HepG2 (cell line): Measurements from ENCODE around the gene GALNT1. TPM values are rescaled to one million over a fixed set of nuclear protein-coding genes. Genes with fewer than 3 reads are reported as not detected.

Source experiments
- ATAC-seq: fragments of 200-7000 bp; cut with Tn5 transposase; 3 replicates; pipeline ENCODE4 v1.9.1; 2020; ENCODE audit warnings: mild to moderate bottlenecking, moderate library complexity
- BruUV-seq: library from RNA; stranded (reverse); fragments of 400-500 nt; replicated peaks from 2 replicates; lab custom pipeline; 2021; lab: Mats Ljungman, UMichigan
- CTCF ChIA-PET: fragments of 300-600 bp; formaldehyde crosslinking; extraction: SDS; loops from one replicate; lab custom pipeline; 2021; ENCODE audit warnings: low total read pairs, inconsistent platforms, low intra/inter-chr PET ratio; lab: Yijun Ruan, JAX
- POLR2A ChIA-PET: fragments of 350-600 bp; sonication (Branson Sonifier 250); formaldehyde crosslinking; loops from one replicate; lab custom pipeline; 2020; ENCODE audit warnings: antibody characterized with exemption, inconsistent platforms; lab: Yijun Ruan, JAX
- DNase-seq: peaks from one replicate; pipeline ENCODE4 v3.0.0-alpha.2; 2015; ENCODE audit warnings: low spot score
- FAIRE-seq: peaks from 3 replicates; lab custom pipeline; 2011; peaks lifted over from hg19 to GRCh38; lab: Jason Lieb, UNC
- H2AFZ ChIP-seq: one replicate; pipeline ENCODE4 v1.6.1; 2011; ENCODE audit warnings: low read length, inconsistent platforms
- H3K27ac ChIP-seq: fragments of 300-600 bp; 3 replicates; pipeline ENCODE4 v1.8.0; 2011; ENCODE audit warnings: mixed run types, mild to moderate bottlenecking, mixed read lengths, low read length, inconsistent platforms; ENCODE audit not compliant: insufficient read depth; ENCODE audit errors: extremely low read length
- H3K27me3 ChIP-seq, 2 experiments: fragments of 200-600 bp in 1 of 2; 2 replicates in 1 of 2; 3 replicates in 1 of 2; pipeline versions ENCODE4 v1.6.0 to v1.8.0; 2011; ENCODE audit warnings: low read length in 2 of 2, mild to moderate bottlenecking in 2 of 2, moderate library complexity in 2 of 2, inconsistent platforms in 1 of 2; ENCODE audit not compliant: insufficient read depth in 2 of 2, control insufficient read depth in 1 of 2
- H3K36me3 ChIP-seq, 2 experiments: fragments of 200-600 bp in 1 of 2; replicated peaks in 1 of 2; 2 replicates in 1 of 2; 3 replicates in 1 of 2; pipeline versions ENCODE4 v1.5.1 to v1.8.0; 2011; ENCODE audit warnings: low read length in 2 of 2, inconsistent platforms in 1 of 2; ENCODE audit not compliant: insufficient read depth in 2 of 2, control insufficient read depth in 1 of 2
- H3K4me1 ChIP-seq: 2 replicates; pipeline ENCODE4 v1.5.1; 2012; ENCODE audit warnings: low read length, inconsistent platforms; ENCODE audit not compliant: insufficient read depth
- H3K4me2 ChIP-seq: 2 replicates; pipeline ENCODE4 v1.6.0; 2011; ENCODE audit warnings: low read depth, low read length, inconsistent platforms
- H3K4me3 ChIP-seq, 3 experiments: fragments of 200-600 bp in 1 of 3; sonication (generic), shearing (Covaris generic) in 1 of 3; replicated peaks in 1 of 3; 2 replicates each; pipeline ENCODE4 v1.5.1; 2011 to 2016; ENCODE audit warnings: low read length in 3 of 3, inconsistent platforms in 2 of 3, low read depth in 2 of 3, mild to moderate bottlenecking in 2 of 3, control low read depth in 1 of 3, mixed read lengths in 1 of 3; ENCODE audit not compliant: insufficient read depth in 1 of 3
- H3K79me2 ChIP-seq: one replicate; pipeline ENCODE4 v1.6.1; 2011; ENCODE audit warnings: low read length, inconsistent platforms; ENCODE audit not compliant: insufficient read depth
- H3K9ac ChIP-seq: 2 replicates; pipeline ENCODE4 v1.6.0; 2011; ENCODE audit warnings: mild to moderate bottlenecking, low read depth, low read length, inconsistent platforms; ENCODE audit not compliant: insufficient read depth
- H3K9me3 ChIP-seq: 2 replicates; pipeline ENCODE4 v1.5.1; 2012; ENCODE audit warnings: mild to moderate bottlenecking, low read length
- H4K20me1 ChIP-seq: 2 replicates; pipeline ENCODE4 v1.6.0; 2011; ENCODE audit warnings: inconsistent platforms, mild to moderate bottlenecking, low read length, moderate library complexity; ENCODE audit not compliant: insufficient read depth
- MAFF ChIP-seq: IDR thresholded peaks from 2 replicates; pipeline ENCODE4 v1.6.1; 2011; ENCODE audit warnings: low read depth, low read length, improper control_type of control experiment
- MAFK ChIP-seq, 2 experiments: IDR thresholded peaks in 1 of 2; conservative IDR thresholded peaks in 1 of 2; 2 replicates each; pipeline ENCODE4 v1.6.1; 2011; ENCODE audit warnings: improper control_type of control experiment in 2 of 2, low read length in 2 of 2
- NR1H2 ChIP-seq: sonication (generic); formaldehyde crosslinking; IDR thresholded peaks from 2 replicates; pipeline ENCODE4 v1.8.1; 2022; ENCODE audit warnings: low read depth, missing genetic modification reagents, borderline replicate concordance
- PBX3 ChIP-seq: sonication (generic); formaldehyde crosslinking; IDR thresholded peaks from 2 replicates; pipeline ENCODE4 v1.8.1; 2023; ENCODE audit warnings: missing genetic modification reagents, inconsistent platforms, borderline replicate concordance
- RBM39 ChIP-seq: fragments of 200-400 bp; formaldehyde crosslinking; IDR thresholded peaks from one replicate; pipeline ENCODE4 v1.6.1; 2018; ENCODE audit warnings: antibody characterized with exemption, mild to moderate bottlenecking, low read depth, low read length; ENCODE audit not compliant: poor library complexity, severe bottlenecking
- SRSF4 ChIP-seq: fragments of 200-400 bp; formaldehyde crosslinking; IDR thresholded peaks from one replicate; pipeline ENCODE4 v1.6.1; 2018; ENCODE audit warnings: mild to moderate bottlenecking, low read depth, low read length, moderate library complexity; ENCODE audit not compliant: poor library complexity, severe bottlenecking
- TBX3 ChIP-seq: fragments of 450-650 bp; IDR thresholded peaks from 2 replicates; pipeline ENCODE4 v1.6.1; 2017; ENCODE audit warnings: antibody characterized with exemption, mild to moderate bottlenecking, inconsistent platforms, borderline replicate concordance
- ZNF280D ChIP-seq: sonication (generic); formaldehyde crosslinking; IDR thresholded peaks from 2 replicates; pipeline ENCODE4 v1.5.1; 2020; ENCODE audit warnings: mild to moderate bottlenecking, missing genetic modification reagents
- ZSCAN31 ChIP-seq: sonication (generic); formaldehyde crosslinking; IDR thresholded peaks from 2 replicates; pipeline ENCODE4 v1.5.0; 2020; ENCODE audit warnings: low read depth, mild to moderate bottlenecking, missing genetic modification reagents
- WGBS: methylation state at CpG from one replicate; pipeline ENCODE4 v1.1.6; 2017; ENCODE audit warnings: low lambda C conversion rate; 5-methylcytosine and 5-hydroxymethylcytosine counted together
- in situ Hi-C: cut with HindIII; loops from 2 replicates; pipeline ENCODE4 v1.10.0; 2017; ENCODE audit warnings: low pct_unique_long_range_greater_than_20kb; ENCODE audit not compliant: extremely low pct_ligation_motif_present
- intact Hi-C: fragments of 100-400 bp; cut with micrococcal nuclease; formaldehyde crosslinking; loops from one replicate; pipeline ENCODE4 v1.10.0; 2022; ENCODE audit not compliant: unreplicated experiment
- polyA plus RNA-seq, 8 experiments: library from polyadenylated mRNA; depleted of rRNA in 3 of 8; stranded (reverse) in 7 of 8; unstranded in 1 of 8; fragments of >200 nt; fragmentation: Illumina TruSeq in 4 of 8; extraction: Trizol in 4 of 8; gene quantifications; 2 replicates each; pipeline versions ENCODE4 v1.2.1 to v1.2.3, GENCODE V29; 2011 to 2016; ENCODE audit warnings: low read depth in 4 of 8, missing spikeins in 1 of 8, mixed read lengths in 1 of 8; ENCODE audit not compliant: insufficient read depth in 1 of 8
- total RNA-seq, 5 experiments: library from RNA; depleted of rRNA; stranded (reverse); fragments of >200 nt; fragmentation: Illumina TruSeq; extraction: Trizol; gene quantifications; 2 replicates each; pipeline ENCODE4 v1.2.3, GENCODE V29; 2016; ENCODE audit warnings: low read depth in 1 of 5

Gene GALNT1
- total and polyA plus RNA-seq, 2 of the 13 experiments (the other 11 are each of a cell fraction or from before 2014, with no cell fraction given): 41.1 to 100 TPM

- Histone ChIP-seq H3K9ac (no peak overlapping the region), H3K36me3 (0 out of 5 replicates have a peak, but pooled peaks cover 0 to 1% of the 10 kb centered on the region in 2 experiments), H3K79me2 (no peaks in the 10 kb centered on the region), H3K4me2 (no peak overlapping the region), H2AFZ (no peak overlapping the region), H3K4me1 (no peaks in the 10 kb centered on the region), H3K4me3 (no peak overlapping the region), H3K27me3 (no peaks in the 10 kb centered on the region), H3K9me3 (peaks cover 19% of the 10 kb centered on the region), H3K27ac (no peak overlapping the region), H4K20me1 (no peaks in the 10 kb centered on the region)
- no TSS peak for BruUV-seq
- TF ChIP-seq MAFK (conservative IDR thresholded peaks at IDR 0.05 in 1 of 2, IDR thresholded peaks at IDR 0.05 in 1 of 2; ENCODE audit: low read length in 2 of 2): peak; percentile 97 to 98
- peak; percentile 98 for TF ChIP-seq MAFF
- TF ChIP-seq NR1H2: no peak
- no peak for FAIRE-seq
- intact Hi-C loops: no loop called here
- in situ Hi-C loops: no loop called here
- no peak for ATAC-seq
- ChIA-PET CTCF (no interaction called here), POLR2A (no interaction called here)
- no peak for DNase-seq
- 94% methylated on average over 5 of the region's 5 CpGs for WGBS
Observed at GRCh38 chr18:35637227-35637626, 55.7 kb downstream of the GALNT1 start.

- H3K27ac ChIP-seq: no peak overlapping the region
- no peak for ATAC-seq
- in situ Hi-C loops (no loop called here), intact Hi-C loops (no loop called here)
- H3K9me3 ChIP-seq: peaks cover 19% of the 10 kb centered on the region
- DNase-seq: no peak
- ChIA-PET POLR2A (no interaction called here), CTCF (no interaction called here)
- BruUV-seq: no TSS peak
- H3K4me1 ChIP-seq: no peaks in the 10 kb centered on the region
- FAIRE-seq: no peak
- WGBS: 96% methylated on average over 4 of the region's 4 CpGs
- H3K4me3 ChIP-seq: no peak overlapping the region
- 0 out of 5 replicates have a peak, but pooled peaks cover 0 to 1% of the 10 kb centered on the region in 2 experiments for H3K36me3 ChIP-seq
- no peak overlapping the region for H3K9ac ChIP-seq
- no peak overlapping the region for H2AFZ ChIP-seq
- H3K79me2 ChIP-seq: no peaks in the 10 kb centered on the region
- H3K27me3 ChIP-seq: no peaks in the 10 kb centered on the region
- H4K20me1 ChIP-seq: no peaks in the 10 kb centered on the region
- no peak overlapping the region for H3K4me2 ChIP-seq
- no peak for TF ChIP-seq PBX3 (CRISPR knock-in tag)
- TF ChIP-seq TBX3: no peak
- TF ChIP-seq RBM39: no peak
- TF ChIP-seq SRSF4: no peak
- no peak for TF ChIP-seq ZNF280D
- TF ChIP-seq ZSCAN31 (CRISPR knock-in tag): no peak
Observed at GRCh38 chr18:35639296-35639695, 57.8 kb downstream of the GALNT1 start.
